ENCODE measurements around the gene PPP2R3A. TPM values are rescaled to one million over a fixed set of nuclear protein-coding genes. Genes with fewer than 3 reads are reported as not detected.
A peak's percentile ranks its signal among the peaks of the same experiment; 100 is the strongest.

The PPP2R3A gene
- total and polyA plus RNA-seq, 2 experiments from 2014 or later, result 18.3 to 43.9 TPM

- DNase-seq (ENCODE audit: low read depth in 1 of 2, low spot score in 1 of 2), result no peak
- Histone ChIP-seq H3K36me3 (no peaks in the 10 kb centered on the region), H3K27me3 (no peaks in the 10 kb centered on the region), H3K4me3 (no peak overlapping the region), H3K27ac (peak overlapping the region; percentile 54), H3K9me3 (ENCODE audit: low read depth) (no peaks in the 10 kb centered on the region), H3K4me1 (ENCODE audit: low read depth) (peaks cover 16% of the 10 kb centered on the region)
- no peak for TF ChIP-seq CTCF (IDR thresholded peaks at IDR 0.05; ENCODE audit: low read depth, low read length)
Measured at GRCh38 chr3:135964160-135964955, 1.2 kb upstream of the PPP2R3A start.

GRCh38 chr3:135965129-135965505 is 411 bp upstream of the PPP2R3A start:
- no peak for DNase-seq (ENCODE audit: low read depth in 1 of 2, low spot score in 1 of 2)
- H3K36me3 ChIP-seq, result no peaks in the 10 kb centered on the region
- no peaks in the 10 kb centered on the region for H3K27me3 ChIP-seq
- H3K27ac ChIP-seq, result no peak overlapping the region
- TF ChIP-seq CTCF (IDR thresholded peaks at IDR 0.05; ENCODE audit: low read depth, low read length), result no peak
- H3K4me1 ChIP-seq (ENCODE audit: low read depth), result peaks cover 16% of the 10 kb centered on the region
- peak overlapping the region; percentile 87 for H3K4me3 ChIP-seq
- no peaks in the 10 kb centered on the region for H3K9me3 ChIP-seq (ENCODE audit: low read depth)

GRCh38 chr3:135966271-135966961 is 888 bp downstream of the PPP2R3A start:
- Histone ChIP-seq H3K4me3 (peak overlapping the region; percentile 87), H3K27ac (peak overlapping the region; percentile 94)

GRCh38 chr3:135966962-135967274 is 1.4 kb downstream of the PPP2R3A start:
- Histone ChIP-seq H3K27me3 (no peaks in the 10 kb centered on the region), H3K4me3 (peak overlapping the region; percentile 87), H3K4me1 (ENCODE audit: low read depth) (peaks cover 16% of the 10 kb centered on the region), H3K27ac (peak overlapping the region; percentile 94), H3K9me3 (ENCODE audit: low read depth) (no peaks in the 10 kb centered on the region), H3K36me3 (no peaks in the 10 kb centered on the region)
- no peak for DNase-seq (ENCODE audit: low read depth in 1 of 2, low spot score in 1 of 2)
- no peak for TF ChIP-seq CTCF (IDR thresholded peaks at IDR 0.05; ENCODE audit: low read depth, low read length)

More at GRCh38 chr3:135966271-135966961, 888 bp downstream of the PPP2R3A start:
- H3K27me3 ChIP-seq, result no peaks in the 10 kb centered on the region
- H3K4me1 ChIP-seq (ENCODE audit: low read depth), result peaks cover 16% of the 10 kb centered on the region
- peak; percentile 54 to 64 for DNase-seq (ENCODE audit: low read depth in 1 of 2, low spot score in 1 of 2)
- H3K9me3 ChIP-seq (ENCODE audit: low read depth), result no peaks in the 10 kb centered on the region
- no peak for TF ChIP-seq CTCF (IDR thresholded peaks at IDR 0.05; ENCODE audit: low read depth, low read length)
- H3K36me3 ChIP-seq, result no peaks in the 10 kb centered on the region

- H3K27me3 ChIP-seq, result no peaks in the 10 kb centered on the region
Measured at GRCh38 chr3:135967867-135968266, 2.3 kb downstream of the PPP2R3A start.

More at GRCh38 chr3:135967867-135968266, 2.3 kb downstream of the PPP2R3A start:
- Histone ChIP-seq H3K4me1 (ENCODE audit: low read depth) (peaks cover 16% of the 10 kb centered on the region), H3K4me3 (peak overlapping the region; percentile 87), H3K9me3 (ENCODE audit: low read depth) (no peaks in the 10 kb centered on the region), H3K27ac (peak overlapping the region; percentile 94), H3K36me3 (no peaks in the 10 kb centered on the region)
- TF ChIP-seq CTCF (IDR thresholded peaks at IDR 0.05; ENCODE audit: low read depth, low read length), result no peak
- DNase-seq (ENCODE audit: low read depth in 1 of 2, low spot score in 1 of 2), result no peak
